IPS-NIHi11 (cell line): ENCODE results near the gene ZNHIT3.
A peak's percentile ranks its signal among the peaks of the same experiment; 100 is the strongest.

ENCODE experiments used
- DNase-seq: peaks from one replicate; pipeline ENCODE4 v3.0.0; 2012; ENCODE audit warnings: mixed read lengths, low spot score

ZNHIT3 gene

DNA sequence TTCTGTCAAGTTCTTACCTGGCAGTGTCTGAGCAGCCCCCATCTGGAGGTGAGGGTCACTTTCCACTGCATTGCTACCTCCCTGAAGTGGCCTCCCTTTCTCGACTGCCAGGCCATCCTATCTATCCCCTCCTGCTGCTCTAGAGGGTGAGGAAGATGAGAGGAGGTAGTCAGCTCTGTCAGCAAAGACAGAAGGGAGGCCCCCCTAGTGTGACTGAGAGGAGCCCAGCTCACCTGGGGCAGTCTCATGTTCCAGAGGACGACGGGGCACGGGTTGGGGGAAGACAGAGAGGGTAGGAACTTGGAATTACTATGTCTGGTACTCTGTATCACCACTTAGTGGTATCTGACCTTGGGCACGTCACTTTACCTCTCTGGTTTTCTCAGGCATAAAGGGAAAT lies 26.2 kb downstream of the ZNHIT3 start:
- DNase-seq = no peak

DNA sequence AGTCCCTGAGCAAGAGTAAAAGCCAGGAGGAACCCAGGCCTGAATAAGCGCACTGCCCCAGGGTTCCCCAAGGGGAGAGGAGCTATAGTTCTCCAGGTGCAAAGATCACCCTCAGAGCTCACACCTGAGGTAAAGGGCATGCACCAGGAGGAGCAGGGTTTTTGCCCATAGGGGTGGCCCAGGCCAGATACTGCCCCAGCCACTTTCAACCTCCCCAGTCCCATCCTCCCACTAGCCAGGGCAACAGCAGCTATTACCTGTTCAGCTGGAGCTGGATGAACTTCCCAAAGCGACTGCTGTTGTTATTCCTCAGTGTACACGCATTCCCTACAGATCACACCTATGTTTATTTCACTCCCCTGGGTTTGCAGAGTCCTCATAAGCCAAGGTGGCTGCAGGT lies 28.4 kb downstream of the ZNHIT3 start:
- no peak for DNase-seq

DNA sequence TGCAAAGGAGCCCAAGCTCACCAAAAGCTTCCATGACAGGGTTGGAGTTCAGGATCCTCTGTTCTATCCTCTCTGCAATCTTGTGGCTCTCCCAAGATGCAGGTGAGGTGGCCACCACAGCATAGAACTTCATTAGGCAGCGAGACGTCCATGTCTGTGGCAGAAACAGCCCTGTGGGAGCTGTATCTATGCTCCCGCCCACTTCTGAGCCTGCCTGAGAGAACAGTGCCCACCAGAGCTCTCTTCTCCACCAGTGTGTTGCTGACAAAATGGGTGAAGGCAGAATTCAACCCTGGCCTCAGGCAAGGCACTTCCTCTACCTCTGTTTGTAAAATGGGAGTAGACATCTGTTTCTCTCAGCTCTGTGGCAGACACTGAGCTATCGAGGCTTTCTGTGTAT lies 29.4 kb downstream of the ZNHIT3 start:
- DNase-seq = no peak

DNA sequence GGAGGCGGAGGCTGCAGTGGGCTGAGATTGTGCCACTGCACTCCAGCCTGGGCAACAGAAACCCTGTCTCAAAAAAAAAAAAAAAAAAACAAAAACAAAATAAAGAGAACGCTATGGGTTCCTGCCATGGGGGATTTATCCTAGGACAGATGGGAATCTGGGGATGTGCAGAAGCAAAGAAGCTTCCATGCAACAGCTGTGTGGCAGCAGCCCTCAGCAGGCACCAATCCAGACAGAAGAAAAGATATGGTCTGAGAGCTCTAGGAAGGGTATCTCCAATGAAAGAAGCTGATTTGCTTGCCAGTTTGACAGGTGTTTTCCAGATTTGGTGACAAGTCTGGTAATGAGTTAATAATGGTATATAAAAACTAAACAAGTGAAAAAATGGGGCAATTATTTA lies 36.6 kb downstream of the ZNHIT3 start:
- no peak for DNase-seq

DNA sequence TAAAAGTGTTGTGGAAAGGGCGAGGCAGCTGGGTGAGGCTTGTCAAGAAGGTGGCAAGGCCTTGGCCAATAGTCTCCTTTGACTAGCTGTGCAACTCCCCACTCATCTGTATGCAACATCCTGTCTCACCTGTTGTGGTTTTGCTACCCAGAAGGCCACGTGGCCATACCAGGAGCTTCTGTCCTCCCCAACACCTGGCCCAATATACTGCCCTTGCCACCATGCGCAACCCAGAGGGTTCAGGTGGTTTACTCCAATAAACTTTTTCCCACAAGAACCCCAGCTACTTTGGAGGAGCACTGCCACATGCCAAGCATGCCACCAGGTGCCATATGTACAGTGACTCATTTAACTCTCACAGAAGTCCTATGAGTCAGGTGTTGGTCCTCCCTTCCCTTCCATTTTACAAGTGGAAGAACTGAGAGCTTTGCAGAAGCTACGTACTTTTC lies 38.0 kb downstream of the ZNHIT3 start:
- no peak for DNase-seq

DNA sequence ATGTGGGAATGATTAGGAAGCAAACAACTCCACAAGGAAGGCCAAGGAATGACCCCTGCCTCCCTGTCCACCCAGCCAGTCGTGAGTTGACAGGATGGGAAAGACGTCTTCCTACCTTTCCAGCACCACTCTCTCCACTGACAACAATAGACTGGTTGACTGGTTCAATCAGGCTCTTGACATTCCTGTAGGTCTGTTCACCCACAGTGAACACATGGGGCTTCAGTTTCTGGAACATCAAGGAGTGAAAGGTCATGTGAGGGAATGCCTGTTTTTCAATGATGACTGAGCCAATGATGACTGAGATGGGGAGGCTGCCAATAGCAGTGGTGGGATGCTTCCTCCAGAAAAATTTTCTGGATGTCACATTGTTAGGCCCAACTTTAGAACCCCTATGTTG lies 38.6 kb downstream of the ZNHIT3 start:
- no peak for DNase-seq

DNA sequence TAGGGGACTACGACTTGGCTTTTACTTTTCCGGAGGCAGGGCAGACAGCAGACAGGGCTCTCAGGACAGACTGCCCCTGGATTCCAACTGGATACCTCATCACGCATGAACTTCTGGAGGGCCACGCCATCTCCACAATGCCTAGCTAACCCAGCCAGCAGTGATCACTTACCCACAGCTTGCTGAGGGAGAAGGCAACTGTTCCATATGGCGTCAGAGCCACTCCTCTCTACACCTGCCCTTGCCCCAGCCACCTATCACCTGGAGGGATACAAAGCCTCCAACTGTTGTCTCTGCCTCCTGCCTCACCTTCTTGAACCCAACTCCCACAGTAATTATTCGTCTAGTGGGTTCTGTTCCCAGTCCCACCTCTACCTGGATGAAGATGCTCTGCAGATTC lies 39.4 kb downstream of the ZNHIT3 start:
- DNase-seq = no peak

DNA sequence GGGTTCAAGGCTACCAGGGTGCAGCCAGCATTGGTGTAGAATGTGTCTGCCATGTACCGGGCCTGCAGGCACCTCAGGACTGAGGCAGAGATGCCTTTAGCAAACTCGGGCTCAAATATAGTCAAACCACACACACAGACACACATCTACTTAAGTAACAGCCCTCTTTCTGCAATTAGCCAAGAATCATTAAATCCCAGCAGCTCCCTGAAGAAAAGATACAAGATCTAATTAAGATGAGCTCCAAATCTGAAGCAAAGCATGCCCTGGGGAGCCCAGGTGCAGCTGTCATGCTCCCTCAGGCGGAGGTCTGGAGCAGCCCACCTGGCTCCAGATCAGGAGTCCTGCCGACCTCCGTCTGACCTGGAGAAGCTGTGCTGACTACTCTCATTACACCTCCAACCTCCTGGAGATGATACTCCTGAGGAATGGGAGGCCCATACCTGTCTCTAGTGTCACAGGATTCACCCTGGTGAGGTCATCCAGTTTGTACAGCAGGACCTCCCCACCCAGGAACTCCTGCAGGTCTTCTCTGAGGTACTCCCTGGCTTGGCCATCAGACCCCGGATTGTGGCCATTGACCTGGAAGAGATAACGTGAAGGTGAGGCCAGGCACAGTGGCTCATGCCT lies 41.3 kb downstream of the ZNHIT3 start:
- no peak for DNase-seq

DNA sequence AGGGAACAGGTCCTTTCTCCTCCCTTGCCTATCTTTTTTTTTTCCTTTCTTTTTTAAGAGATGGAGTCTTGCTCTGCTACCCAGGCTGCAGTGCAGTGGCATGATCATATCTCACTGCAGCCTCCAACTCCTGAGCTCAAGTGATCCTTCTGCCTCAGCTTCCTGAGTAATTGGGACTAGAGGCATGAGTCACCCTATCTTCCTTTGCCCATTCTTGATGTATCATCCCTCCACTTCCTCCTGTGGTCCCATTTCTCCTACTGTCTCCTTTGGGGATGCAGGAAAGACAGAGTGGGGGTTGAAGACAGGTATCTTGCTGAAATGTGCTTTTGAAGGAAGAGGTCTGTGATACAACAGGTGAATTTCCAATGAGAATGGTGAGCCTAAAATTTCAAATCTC lies 42.6 kb downstream of the ZNHIT3 start:
- DNase-seq = no peak

DNA sequence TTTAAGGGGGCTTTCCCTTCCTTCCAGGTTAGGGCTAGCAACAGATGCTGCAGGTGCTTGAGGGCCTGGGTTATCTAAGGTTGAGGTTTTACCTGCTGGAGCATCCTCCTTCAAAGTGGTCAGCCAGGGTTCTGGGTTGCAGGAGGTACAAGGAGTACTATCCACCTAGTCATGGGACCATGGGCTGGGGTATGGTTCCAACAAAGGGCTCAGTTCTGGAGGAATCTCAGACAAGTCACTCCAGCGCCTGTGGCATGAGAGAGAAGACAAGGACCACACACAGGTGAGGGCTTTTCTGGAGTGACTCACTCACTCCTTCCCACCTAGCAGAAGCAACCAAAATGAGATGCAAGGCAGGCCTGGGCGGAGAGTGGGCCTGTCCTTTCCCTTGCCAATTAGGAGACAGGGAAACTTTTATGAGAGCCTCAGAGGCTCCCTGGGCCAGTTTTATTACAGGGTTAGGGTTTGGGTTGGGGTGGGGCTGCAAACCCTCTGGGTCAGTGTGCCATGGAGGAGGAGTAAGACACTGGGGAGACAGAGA lies 46.0 kb downstream of the ZNHIT3 start:
- DNase-seq = no peak

DNA sequence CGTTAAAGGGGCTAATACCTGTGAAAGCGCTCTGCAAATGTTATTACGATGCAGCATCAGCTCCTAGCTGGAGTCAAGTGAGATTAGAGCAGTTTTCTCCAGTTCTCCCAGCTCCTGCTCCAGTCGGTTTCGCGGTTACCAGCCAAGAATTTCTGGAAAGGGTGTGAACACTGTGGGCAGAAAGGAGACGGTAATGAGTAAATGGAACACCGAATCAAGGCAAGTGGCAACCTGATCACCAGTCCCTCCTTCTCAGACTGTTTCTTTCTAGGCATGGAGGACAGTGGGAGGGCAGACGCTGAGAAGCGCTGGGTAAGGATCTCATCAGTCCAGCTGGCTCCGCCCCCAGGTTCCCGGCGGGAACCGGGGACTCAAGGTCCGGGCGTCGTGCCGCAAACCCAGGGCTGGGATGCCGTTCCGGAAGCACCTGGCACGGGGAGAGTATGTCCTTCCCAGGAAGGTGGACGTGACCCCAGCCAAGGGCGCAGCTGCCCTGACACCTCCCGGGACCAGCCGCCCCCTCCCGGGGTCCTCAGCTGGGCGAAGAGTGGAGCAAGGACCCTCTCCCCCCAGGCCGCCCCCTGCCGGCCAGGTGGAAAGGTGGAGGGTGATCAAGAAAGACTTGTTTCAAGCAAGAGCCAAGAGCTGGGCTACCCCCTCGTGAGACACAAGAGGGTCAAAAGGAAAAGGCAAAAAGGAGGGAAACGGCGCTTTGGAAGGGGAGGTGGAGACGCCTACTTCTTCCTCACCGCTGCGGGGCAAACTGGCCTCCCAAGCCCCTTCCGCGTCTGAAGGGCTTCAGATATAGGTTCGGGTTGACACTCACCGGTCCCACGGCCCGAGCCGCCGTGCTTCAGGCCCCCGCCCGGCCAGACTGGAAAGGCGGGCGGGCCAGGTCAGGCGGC lies 47.7 kb downstream of the ZNHIT3 start:
- DNase-seq = peak; percentile 82

DNA sequence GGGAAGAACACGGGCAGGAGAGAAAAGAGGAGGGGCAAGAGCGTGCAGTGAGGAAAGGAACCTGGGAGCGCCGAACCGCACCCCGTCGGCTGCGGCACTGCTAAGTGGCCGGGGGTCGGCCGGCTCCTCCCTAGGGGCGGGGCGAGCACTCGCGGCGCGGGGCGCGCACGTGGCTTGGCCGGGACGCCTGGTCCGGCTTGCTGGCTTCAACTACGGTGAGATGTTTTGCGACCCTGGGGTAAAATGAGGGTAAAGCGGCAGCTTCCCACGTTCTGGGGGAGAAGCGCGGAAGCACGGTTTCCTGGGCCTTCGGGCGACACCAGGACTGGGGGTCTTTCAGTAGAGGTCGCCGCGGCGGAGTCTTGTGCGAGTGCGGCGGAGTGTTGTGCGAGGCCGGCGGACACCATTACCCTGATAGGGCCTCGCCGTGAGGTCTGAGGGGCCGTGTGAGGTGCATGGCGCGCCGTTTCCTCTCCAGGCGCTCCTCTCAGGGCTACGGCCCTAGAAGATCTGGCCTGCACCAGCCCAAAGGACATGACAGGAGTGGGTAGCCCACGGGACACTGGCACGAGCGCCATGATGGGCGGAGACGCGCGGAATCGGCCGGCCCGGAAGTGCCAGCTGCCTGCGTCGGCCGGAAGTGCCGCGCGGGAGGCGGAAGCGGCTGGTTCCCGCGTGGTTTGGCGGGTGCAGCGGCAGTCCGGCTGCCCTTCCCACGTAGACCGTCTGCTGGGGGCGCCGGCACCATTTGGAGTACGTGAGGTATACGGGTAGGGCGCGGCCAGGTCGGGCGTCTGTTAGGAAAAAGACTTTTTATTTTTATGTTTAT lies 48.6 kb downstream of the ZNHIT3 start, which contains the start of the genes MYO19 and PIGW:
TSS of gene MYO19 (minus strand) at position 29 of the 829 bp plus-strand sequence. CDS start 2,330 bp downstream, outside the sequence.
TSS of gene PIGW (plus strand) at position 148 of the 829 bp plus-strand sequence. CDS start 2,115 bp downstream, outside the sequence.
- DNase-seq = peak; percentile 94

DNA sequence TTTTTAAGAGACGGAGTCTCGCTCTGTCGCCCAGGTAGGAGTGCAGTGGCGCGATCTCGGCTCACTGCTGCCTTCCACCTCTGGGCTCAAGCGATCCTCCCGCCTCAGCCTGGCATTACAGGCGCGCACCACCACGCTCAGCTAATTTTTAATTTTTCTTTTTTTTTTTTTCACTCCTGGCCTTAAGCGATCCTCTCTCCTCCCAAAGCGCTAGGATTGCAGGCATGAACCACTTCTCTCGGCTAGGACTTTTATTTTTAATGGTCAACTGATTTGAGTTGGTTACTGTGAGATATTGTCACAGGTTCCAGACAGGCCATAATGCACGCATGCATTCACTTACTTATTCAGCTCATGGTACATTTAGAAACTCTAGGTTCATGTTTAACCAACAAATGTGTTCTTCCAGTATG lies 49.2 kb downstream of the ZNHIT3 start:
- DNase-seq = no peak

DNA sequence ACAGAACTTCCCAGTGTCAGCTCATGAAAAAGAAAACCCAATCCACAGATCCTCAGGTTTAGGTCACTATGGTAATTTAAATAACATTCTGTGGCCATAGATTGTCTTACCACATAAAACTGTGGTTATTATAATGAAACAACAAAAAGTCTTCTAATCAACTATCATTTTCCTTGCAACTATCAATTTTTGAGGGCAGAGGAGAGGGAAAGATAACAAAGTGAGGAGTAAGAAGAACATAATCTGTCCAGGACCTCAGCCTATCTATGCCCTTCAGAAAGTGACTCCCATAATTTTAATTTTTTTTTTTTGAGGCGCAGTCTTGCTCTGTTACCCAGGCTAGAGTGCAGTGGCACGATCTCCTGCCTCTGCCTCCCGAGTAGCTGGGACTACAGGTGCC lies 54.2 kb downstream of the ZNHIT3 start:
- DNase-seq = no peak

DNA sequence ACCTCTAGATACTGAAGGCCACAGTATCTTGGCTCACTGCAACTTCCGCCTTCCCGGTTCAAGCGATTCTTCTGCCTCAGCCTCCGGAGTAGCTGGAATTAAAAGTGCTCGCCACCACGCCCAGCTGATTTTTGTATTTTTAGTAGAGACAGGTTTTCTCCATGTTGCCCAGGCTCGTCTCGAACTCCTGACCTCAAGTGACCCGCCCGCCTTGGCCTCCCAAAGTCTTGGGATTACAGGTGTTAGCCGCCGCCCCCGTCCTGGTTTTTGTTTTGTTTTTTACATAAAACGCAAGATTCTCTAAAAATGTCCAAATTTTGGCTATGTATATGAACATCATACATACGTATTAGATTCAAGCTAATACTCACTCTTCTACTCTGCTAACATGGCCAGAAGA lies 56.3 kb downstream of the ZNHIT3 start:
- no peak for DNase-seq

DNA sequence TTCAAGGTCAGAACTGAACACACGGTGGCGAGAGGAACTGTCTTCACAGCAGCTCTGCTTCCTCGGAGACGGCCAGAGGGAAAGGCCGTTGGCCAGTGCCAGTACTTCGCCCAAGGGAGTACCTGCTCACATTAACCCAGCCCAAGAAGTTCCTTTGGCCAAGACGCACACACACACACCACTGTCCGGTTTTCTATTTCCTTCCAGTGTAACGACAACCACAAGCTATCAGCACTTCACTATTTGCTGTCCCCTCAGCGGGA lies 57.5 kb downstream of the ZNHIT3 start:
- peak; percentile 12 for DNase-seq

DNA sequence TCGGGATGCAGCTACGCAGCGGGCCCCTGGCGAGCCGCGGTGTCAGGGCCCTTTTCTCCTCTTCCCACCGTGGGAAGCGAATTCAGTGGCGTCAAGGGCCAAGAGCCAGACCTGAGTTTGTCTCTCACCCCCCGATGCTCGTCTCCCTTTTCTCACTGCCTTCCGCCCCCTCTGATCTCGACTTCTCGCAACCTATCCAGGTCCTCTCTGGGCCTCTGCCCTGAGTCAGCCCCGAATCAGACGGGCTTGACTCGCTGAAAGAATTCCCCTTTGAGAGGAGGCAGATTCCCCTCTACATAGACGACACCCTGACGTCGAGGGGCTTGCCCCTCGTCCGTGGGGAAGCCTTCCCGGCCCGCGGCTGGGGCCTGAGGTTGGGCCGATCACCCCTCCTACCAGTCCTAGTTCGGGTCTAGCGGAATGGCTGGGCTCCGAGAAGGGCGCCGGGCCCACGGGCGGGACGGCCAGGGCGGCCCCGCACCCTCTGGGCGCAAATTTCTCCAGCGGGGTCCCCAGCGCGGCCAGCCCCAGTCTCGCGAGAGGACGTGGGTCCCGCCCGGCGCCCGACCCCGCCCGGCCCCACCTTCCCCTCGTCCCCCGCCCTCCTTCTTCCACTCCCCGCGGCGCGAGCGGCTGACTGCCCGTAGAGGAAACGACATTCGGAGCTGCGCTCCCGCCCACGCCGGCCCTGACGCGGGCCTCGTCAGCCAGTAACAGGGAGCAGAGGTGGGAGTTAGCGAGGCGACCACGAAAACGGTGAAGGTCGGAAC lies 58.0 kb downstream of the ZNHIT3 start, which contains the start of gene GGNBP2:
TSS of gene GGNBP2 (plus strand) at position 613 of the 770 bp plus-strand sequence. CDS start 806 bp downstream, outside the sequence.
- peak; percentile 89 for DNase-seq

DNA sequence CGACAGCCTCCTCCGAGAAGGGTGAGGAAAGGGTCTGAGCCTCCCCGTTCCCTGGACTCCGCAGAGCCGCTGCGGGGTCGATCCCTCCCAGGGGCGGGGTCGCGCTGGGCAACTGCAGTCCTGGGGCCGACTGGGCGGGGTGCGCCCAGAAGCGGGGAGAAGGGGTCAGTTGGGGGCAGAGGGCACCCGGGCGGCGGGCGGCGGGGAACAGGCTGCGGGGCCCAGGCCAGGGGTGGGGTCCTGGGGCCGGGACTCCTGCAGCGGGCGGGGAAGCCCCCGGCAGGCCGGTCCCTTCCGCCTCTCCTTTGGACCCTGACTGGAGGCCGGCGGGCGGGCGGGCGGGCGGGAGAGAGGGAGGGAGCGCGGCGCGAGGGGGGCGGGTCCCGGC lies 58.6 kb downstream of the ZNHIT3 start:
- DNase-seq = no peak
